Measurements from ENCODE around the gene CAPN2. TPM values are rescaled to one million over a fixed set of nuclear protein-coding genes. Genes with fewer than 3 reads are reported as not detected.

The CAPN2 gene
- polyA plus RNA-seq, 1 of the 3 experiments (the other 2 are of a cell fraction): 208 TPM

GRCh38 chr1:223700388-223700918, 11.9 kb upstream of the CAPN2 start:
- peak overlapping the region; percentile 76; the same call in 1 of the 2 replicates for H2AFZ ChIP-seq (ENCODE audit: low read depth)
- no peaks in the 10 kb centered on the region for H3K9me2 ChIP-seq
- no peaks in the 10 kb centered on the region for H3K9me3 ChIP-seq
- ChIA-PET CTCF (interaction anchor here (1.2 to 3.0 kb wide), 3 partner anchors 12 to 350 kb away, joined by 3 to 18 read pairs (median 5); partner anchors contain the start of gene CAPN2), POLR2A (interaction anchor here (0.6 kb wide), 1 partner anchor 641 kb away, joined by 3 read pairs; no protein-coding TSS in a partner anchor)
- H3K27ac ChIP-seq (ENCODE audit: low read depth in 2 of 2, low read length in 1 of 2): peak overlapping the region; percentile 17 to 97; a peak in 3 of 4 replicates
- peaks cover 2 to 35% of the 10 kb centered on the region in 2 experiments; a peak in 3 of 4 replicates for H3K4me1 ChIP-seq (ENCODE audit: control insufficient read depth in 1 of 2, insufficient read depth in 2 of 2, low read depth in 1 of 2, low read length in 1 of 2)
- TF ChIP-seq EZH2phosphoT487 (IDR thresholded peaks at IDR 0.05; ENCODE audit: borderline replicate concordance, low read depth) (no peak), MEF2A (IDR thresholded peaks at IDR 0.05; ENCODE audit: borderline replicate concordance, low read depth) (no peak), GABPA (IDR thresholded peaks at IDR 0.05; ENCODE audit: low read depth) (no peak), RXRA (IDR thresholded peaks at IDR 0.05; ENCODE audit: borderline replicate concordance, low read depth) (no peak), FOXM1 (IDR thresholded peaks at IDR 0.05; ENCODE audit: low read depth) (no peak), TEAD4 (IDR thresholded peaks at IDR 0.05; ENCODE audit: borderline replicate concordance, insufficient read depth) (no peak), GATA2 (CRISPR knock-in tag; IDR thresholded peaks at IDR 0.05) (no peak), FOSL2 (IDR thresholded peaks at IDR 0.05; ENCODE audit: borderline replicate concordance, low read depth) (no peak), ELF1 (IDR thresholded peaks at IDR 0.05) (no peak), MXI1 (IDR thresholded peaks at IDR 0.05; ENCODE audit: low read depth, low read length) (no peak), SIN3A (IDR thresholded peaks at IDR 0.05; ENCODE audit: borderline replicate concordance, low read depth, low read length) (no peak), CHD2 (IDR thresholded peaks at IDR 0.05; ENCODE audit: low read length, partially characterized antibody) (no peak), YY1 (IDR thresholded peaks at IDR 0.05; ENCODE audit: low read depth) (no peak), FOXJ3 (CRISPR knock-in tag; IDR thresholded peaks at IDR 0.05) (no peak), POLR2AphosphoS5 (IDR thresholded peaks at IDR 0.05; ENCODE audit: low read depth, low read length) (no peak)
- TF ChIP-seq, protein P1, sequence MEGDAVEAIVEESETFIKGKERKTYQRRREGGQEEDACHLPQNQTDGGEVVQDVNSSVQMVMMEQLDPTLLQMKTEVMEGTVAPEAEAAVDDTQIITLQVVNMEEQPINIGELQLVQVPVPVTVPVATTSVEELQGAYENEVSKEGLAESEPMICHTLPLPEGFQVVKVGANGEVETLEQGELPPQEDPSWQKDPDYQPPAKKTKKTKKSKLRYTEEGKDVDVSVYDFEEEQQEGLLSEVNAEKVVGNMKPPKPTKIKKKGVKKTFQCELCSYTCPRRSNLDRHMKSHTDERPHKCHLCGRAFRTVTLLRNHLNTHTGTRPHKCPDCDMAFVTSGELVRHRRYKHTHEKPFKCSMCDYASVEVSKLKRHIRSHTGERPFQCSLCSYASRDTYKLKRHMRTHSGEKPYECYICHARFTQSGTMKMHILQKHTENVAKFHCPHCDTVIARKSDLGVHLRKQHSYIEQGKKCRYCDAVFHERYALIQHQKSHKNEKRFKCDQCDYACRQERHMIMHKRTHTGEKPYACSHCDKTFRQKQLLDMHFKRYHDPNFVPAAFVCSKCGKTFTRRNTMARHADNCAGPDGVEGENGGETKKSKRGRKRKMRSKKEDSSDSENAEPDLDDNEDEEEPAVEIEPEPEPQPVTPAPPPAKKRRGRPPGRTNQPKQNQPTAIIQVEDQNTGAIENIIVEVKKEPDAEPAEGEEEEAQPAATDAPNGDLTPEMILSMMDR (IDR thresholded peaks at IDR 0.05): no peak
- TF ChIP-seq, protein P2, sequence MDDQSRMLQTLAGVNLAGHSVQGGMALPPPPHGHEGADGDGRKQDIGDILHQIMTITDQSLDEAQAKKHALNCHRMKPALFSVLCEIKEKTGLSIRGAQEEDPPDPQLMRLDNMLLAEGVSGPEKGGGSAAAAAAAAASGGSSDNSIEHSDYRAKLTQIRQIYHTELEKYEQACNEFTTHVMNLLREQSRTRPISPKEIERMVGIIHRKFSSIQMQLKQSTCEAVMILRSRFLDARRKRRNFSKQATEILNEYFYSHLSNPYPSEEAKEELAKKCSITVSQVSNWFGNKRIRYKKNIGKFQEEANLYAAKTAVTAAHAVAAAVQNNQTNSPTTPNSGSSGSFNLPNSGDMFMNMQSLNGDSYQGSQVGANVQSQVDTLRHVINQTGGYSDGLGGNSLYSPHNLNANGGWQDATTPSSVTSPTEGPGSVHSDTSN (IDR thresholded peaks at IDR 0.05): no peak
- no peak for DNase-seq
- H3K36me3 ChIP-seq (replicated peaks in 1 of 2; ENCODE audit: control insufficient read depth in 1 of 2, insufficient read depth in 2 of 2, low read length in 1 of 2): no peaks in the 10 kb centered on the region
- WGBS (ENCODE audit: low lambda C conversion rate): 58% methylated on average over 5 of the region's 5 CpGs
- no peaks in the 10 kb centered on the region for H3K27me3 ChIP-seq (ENCODE audit: insufficient read depth)
- H3K9ac ChIP-seq: peak overlapping the region; percentile 71
- peaks cover 33% of the 10 kb centered on the region for H3F3A ChIP-seq (replicated peaks; ENCODE audit: insufficient read depth)
- H3K4me3 ChIP-seq (ENCODE audit: low read depth in 2 of 2, low read length in 1 of 2): no peak overlapping the region
- H3K4me2 ChIP-seq: peak overlapping the region; percentile 75
- no peaks in the 10 kb centered on the region for H4K20me1 ChIP-seq (ENCODE audit: insufficient read depth)
- H3K79me2 ChIP-seq (ENCODE audit: insufficient read depth): peaks cover 10% of the 10 kb centered on the region; the same call in 1 of the 2 replicates
